T1000 (cell line): ENCODE measurements around the gene TNNI3K.

Experiments used
- DNase-seq: peaks from one replicate; lab custom pipeline; 2025; ENCODE audit warnings: mixed read lengths; lab: John Stamatoyannopoulos, UW

TNNI3K gene

DNA sequence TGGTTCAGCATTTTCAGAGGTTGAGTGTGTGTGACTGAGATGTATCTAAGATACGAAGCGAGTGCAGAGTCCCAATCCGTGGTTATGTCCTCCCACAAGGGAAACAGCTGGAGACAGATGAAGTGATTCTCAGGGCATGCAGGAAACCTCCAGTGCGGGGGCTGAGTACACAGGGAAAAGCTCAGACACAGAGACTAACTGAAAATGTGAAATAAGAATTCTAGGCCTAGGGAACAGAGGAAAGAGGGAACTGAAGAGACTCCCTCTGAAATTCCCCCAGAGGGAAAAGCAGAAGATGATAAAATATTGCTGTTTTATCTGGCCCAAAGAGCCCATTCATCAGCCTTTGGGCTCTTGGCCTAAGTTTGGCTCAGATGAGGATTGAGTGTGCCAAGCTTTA, 160.4 kb downstream of the TNNI3K start:
- DNase-seq: no peak

DNA sequence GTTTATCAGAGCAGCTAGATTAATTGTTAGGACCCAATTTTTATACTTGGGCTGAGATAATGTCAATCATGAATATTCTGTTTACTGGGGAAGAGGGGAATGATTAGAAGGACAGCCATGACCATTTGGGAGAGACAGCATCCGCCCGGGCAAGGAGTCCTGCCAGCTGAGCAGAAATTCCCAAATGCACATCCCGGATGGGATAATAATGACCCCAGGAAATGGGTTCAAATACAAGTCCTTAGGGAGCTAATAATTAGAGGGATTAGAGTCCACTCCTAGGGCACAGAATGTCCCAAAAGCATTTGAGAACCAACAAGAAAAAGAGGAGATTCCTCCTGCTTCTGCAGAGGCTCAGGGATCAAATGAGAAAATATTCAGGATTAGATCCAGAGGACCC, 161.3 kb downstream of the TNNI3K start:
- no peak for DNase-seq

DNA sequence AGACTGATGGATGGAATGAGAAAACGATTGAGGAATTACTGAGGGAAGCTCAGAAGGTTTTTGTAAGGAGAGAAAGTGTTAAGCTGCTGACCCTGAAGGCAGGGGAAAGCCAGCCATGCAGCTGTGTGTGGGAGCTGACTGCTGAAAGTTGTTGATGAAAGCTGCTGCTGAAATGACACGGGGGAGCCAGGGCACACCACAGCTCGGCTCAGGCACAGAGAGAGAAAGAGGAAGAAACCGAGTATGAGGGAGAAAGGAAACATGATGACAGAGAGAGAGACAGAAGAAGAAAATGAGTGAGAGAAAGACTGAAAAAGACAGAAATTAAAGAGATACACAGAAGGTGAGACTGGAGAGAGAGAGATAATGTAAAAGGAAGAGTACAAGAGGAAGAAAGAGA, 161.7 kb downstream of the TNNI3K start:
- DNase-seq: no peak

DNA sequence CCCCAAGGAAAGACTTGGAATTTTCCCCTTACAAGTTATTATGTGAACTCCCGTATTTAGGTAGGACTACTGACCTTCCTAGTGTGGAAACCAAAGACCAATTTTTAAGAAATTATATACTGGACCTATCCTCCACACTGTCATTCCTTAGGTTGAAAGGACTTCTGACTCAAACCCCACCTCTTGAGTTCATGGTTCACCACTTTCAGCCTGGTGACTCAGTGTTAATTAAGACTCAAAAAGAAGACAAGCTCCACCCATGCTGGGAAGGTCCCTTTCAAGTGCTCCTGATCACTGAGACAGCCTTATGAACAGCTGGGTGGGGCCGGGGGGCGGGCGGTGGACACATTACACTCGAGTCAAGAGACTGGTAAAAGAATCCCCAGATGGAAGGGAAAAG, 164.1 kb downstream of the TNNI3K start:
- no peak for DNase-seq

DNA sequence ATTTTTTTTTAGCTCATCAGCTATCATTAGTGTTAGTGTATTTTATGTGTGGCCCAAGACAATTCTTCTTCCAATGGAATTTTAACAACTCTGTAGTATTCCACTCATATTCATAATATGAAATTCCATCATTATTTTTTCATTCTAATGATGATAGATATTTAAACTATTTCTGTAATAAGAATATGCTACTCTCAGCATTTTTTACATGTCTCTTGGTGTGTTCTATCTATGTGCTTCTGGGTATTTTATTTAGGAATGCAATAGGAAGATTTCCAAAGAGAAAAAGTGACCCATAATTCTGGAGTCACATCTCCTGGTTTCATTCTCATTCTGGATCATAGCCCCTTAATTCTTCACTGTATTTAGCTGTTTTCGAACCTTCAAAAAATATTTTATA, 167.7 kb downstream of the TNNI3K start:
- DNase-seq: no peak

DNA sequence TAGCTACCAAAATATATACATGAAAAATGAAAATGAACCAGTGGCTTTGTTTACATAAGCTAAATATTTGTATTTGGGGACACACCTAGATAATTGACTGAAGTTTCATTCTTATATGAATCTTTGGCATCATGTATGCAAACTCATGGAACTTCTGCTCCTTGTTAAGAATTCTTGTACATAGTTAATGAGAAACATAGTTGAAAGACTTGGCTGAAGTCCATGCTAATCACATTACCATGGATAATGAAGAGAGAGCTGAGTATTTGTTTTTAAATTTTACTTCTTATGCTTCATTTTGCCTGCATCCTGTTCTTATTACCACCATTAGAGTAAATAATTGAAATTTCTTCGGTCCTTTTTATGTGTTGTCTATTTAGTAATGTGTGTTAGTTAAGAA, 168.4 kb downstream of the TNNI3K start:
- DNase-seq: no peak

DNA sequence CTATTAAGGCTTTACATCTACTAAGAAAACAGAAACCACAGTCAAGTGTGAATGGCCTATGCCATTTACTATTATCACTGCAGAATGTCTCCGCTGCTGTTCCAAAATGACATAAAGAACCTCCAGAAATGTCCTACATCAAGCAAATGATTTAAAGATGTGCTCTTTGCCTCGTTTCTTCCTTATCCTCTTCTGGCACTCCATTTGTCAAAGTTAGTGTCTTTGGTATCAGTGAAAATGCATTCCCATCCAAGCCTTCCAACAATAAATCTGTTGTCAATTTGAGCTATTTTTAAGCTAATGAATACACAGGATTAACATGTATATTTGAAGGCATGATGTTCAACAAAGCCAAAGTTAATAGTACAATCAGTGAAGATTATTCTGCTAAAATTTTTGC, 171.6 kb downstream of the TNNI3K start:
- DNase-seq: no peak

DNA sequence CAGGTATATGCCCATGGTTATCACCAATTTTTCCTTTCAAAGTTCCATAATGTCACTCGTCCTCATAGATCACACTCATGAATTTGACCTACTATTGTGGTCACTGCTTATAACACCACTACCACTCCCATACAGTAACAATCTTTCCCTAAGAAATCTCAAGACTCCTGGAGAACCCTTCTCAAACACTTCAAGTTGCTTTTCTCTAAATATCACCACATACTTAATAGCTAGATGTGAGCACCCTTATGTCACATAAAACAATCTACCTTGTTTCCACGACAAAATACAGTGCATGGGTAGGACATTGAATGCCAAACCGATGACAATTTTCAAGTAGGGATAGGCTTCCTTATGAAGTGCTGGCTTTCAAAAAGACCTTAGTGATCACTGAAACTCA, 172.7 kb downstream of the TNNI3K start:
- no peak for DNase-seq

DNA sequence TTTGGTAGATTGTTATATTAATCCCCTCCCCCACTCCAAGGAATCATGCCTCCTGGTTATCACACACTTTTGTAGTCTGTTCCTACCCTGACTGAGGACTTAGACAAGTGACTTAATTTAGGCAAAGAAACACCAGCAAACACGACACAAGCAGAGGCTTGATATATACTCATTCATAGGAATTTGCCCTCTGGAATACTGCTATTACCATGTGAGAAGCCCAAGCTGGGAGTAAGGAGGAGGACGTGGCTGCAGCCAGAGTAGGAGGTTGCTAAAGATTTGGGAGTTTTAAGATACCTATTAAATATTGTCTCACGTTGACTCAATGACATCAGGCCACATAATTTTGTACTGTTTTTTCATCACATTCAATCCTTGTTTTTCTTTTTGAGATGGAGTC, 177.1 kb downstream of the TNNI3K start:
- no peak for DNase-seq

DNA sequence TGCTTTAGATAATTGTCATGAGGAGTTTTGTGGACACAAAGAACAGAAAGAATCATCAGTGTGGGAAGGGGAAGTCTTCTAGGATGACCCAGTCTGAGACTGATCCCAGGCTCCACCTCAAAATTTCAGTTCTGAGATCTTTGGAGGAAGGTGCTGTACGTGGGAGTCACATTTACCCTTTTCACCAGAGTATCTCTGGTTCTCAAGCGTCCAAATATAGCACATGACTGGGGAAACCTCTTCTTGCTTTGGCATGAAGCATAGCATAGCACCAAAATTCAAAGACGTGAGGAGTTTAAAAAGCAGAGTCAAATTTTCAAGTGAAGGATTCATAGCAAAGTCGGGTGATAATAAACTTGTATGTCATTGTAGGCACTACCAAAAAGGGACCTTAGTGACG, 180.7 kb downstream of the TNNI3K start:
- no peak for DNase-seq

DNA sequence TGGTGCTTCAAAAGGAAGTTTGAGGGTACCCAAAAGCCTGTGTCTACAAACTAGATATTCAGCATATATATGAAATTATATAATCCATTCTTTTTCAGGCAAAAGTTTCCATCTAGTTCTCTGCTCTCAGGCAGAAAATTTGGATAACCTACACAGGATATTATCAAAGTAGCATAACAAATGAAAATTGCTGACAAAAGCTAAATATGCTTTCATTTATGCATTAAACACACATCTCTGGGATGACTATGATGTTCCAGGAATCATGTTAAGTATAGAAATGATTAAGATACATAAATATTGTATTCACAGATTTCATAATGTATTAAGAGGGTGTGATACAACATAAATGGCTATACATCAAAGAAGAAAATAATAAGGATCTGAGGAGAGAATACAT, 184.4 kb downstream of the TNNI3K start:
- DNase-seq: no peak

DNA sequence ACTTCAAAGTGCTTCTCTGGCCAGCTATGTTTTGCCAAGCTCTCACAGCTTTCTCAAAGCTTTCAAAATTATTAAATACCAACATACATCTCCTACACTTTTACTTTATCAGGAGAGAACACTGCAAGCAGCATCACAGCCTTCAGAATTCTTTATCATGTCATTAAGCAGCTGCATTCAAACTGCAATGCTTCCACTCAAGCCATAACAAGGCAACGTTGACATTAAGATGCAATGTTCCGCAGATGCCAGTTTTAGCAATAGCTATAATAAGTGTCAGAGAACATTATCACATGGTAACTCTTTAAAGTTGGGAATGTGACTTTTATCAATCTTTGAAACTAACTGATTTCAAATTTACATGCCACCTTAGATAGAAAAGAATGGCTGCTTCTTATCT, 185.3 kb downstream of the TNNI3K start:
- no peak for DNase-seq

DNA sequence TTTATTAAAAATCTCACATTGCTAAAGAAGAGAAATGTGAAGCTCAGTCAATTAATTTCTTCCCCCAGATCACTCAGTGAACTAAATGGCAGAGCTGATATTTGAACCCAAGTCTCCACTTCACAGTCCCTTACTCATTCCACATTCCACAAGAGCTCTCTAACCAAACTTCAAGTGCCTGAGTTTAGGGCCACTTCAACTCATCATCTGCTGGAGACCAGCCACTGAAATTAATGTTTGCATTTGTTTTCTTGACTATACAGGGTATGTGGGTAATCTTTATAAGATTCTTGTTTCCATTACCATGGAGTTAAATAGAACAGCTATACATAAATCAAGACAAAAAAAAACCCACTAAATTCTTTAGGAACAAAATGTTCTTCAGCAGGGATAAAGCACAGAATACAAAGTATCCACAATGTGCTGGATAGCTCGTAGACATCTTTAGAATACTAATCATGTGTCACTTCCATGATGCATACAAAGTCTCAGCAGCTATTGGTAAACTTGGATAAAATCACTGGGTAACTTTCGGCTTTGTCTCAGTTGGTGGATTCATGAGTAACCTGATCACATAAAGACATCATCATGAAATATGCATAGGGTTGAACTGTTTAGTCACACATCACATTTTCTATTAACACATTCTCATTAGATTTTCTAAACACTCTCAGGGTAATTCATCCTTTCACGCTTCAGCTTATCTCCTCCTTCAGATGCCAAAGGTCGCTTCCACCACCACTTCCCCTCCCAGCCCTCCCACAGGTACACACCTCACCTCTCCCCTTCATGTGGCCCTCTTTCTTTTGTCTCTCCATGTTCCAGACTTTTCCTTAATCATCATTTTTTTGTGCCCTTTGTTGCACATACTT, 187.5 kb downstream of the TNNI3K start:
- DNase-seq: no peak

DNA sequence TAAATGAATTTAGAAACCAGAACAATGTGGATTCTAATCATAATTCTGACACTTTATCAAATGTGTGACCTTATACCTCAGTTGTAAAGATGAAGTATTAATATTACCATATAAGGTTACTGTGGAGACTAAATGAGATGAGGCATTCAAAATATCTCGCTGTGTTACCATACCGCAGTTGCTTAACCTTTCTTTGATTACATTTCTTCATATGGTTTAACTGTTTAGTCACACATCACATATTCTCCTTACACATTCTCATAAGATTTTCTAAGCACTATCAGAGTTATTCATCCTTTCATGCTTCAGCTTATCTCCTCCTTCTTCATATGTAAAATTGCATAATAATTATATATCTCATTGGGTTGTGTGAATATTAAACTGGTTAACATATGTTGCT, 188.3 kb downstream of the TNNI3K start:
- DNase-seq: no peak

DNA sequence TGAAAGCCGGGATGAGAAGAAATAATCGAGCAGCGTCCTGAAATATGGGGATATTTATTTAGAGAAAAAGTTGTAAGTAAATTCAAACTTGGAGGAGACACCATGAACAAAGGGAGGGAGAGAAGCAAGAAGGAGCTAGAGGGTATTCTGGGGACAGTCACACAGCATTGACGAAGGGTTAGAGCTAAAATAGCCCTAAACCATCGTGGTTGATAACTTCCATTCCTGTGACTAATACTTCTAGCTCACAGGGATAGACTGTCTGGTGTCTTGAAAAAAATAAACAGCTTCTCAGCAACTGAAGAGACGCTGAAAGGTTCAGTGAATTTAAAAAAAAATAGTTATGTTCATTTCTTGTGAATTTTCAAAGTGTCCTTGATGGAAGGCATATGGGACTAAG, 190.5 kb downstream of the TNNI3K start:
- no peak for DNase-seq

DNA sequence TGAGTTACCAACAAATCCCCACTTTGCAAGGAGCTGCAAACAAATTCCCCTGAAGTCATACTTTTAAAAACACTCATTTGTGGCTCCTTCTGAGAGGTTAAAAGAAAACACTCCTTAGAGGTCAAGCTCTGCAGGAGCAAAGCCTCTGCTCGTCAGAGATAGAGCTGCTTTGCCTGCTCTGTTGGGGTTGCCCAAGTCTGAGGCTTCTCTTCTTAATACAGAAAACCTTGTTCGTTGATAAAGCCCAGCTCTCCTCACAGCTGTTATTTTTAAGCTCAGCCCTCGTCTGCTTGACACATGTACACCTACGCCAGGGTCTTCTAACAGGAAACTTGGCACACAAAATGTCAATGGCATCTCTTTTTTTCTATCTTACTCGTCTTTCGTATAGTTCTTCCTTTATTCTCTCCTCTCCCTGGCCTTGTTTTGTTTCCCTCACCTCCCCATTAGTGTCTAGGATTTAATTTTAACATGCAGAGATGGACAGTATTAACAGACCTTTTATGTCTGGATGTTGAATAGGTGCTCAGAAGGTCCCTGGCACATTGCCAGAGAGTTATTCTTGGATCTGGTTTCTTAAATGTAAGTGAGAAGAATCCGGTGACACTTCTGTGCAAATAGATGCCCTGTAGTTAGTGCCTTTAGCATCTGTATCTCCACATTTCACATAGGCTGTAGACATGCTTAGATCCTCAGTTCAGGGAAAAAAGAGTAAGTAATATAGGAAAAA, 191.2 kb downstream of the TNNI3K start:
- no peak for DNase-seq

DNA sequence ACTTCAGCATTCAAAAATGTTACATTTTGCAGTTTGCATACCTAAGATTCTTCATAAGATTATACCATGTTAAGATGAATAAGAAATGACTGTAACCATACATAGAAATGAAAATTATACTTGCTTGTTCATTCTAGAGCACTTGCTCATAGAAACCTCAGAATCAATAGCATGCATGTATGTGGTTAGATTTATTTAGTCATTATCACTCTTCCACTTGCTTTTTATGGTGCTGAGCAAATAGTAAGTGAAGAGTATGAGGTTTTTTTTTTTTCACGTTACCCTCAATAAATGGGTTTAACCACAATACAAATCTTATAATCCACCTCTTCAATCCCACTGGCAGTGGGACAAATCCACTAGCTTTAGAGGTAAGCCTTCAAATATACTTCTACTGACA, 192.5 kb downstream of the TNNI3K start:
- DNase-seq: no peak

DNA sequence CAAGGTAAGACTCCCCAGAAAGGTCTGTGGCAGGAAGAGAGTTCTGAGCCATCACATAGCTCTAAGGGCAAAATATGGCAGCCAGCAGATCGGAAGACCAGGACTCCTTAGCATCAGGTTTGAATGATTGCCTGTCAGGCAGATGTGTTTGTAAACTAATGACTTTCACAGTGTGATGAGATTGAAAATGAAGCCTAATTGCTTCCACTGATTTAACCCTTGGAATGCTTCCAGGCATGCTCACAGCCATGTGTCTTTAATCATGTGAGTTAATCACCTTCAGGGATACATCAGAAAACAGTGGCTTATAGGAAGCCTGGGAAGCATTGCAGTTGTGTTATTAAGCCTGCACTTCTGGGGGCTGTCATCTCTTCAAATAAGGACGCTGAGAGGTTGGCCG, 194.4 kb downstream of the TNNI3K start:
- DNase-seq: no peak

DNA sequence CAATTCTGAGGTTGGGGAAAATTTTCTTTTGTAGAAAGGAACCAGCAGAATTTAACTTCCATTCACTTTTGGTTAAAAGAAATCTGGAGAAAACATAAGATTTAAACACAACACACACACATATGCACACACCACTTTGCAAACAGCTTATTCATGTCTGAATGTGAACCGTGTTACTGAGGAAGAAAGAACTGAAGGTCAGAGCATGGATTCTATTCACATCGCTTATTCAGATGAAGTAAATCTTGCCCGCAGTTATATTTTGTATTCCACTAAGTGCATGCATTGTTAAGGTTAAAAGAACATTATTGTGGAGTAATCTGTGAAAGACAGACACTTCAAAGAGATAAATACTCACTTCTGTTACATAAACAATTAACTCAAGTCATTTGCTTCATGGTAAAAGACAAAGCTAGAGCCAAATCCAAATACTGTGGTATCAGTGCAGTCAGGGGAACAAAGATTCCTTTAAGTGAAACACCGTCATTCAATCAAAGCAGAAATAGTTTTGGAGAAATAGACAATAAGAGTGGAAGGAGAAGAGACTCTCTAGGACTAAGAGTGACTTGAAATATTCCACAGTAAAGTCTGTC, 195.3 kb downstream of the TNNI3K start:
- no peak for DNase-seq

DNA sequence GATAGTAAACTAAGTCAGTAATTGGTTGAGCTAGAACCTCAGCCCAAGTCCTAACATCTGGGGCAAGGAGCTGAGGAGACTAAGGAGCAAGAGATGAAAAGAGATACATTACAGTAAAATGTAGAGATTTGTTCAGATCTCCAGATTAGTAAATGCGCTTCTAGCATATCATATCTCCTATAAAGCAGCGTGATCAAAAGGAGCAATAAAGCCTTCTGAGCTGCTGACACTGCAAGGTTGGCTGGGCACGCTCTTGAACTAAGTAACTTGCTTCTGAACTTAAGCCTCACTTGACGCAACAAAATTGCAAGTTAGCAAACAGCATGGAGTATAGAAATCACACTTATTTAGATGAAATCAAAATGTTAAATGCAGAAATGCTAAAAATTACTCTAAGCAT, 196.3 kb downstream of the TNNI3K start:
- DNase-seq: no peak

DNA sequence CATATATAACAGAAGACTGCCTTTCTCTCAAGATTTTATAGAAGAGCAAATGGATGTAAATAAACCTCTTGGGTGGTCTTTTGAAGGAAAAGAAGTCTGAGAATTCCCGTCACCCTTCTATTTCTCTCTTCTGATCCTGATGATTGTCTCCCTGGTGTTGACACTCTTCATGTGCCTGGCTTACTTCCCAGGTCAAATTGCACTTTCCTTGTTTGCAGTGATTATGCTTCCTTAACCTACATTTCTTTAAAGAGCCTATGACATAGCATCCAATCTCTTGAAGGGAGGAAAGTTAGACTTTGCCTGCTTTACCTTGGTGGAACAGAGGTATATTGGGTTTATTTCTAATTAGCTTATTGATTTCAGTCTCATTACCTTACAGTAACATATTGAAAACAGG, 197.1 kb downstream of the TNNI3K start:
- DNase-seq: no peak

DNA sequence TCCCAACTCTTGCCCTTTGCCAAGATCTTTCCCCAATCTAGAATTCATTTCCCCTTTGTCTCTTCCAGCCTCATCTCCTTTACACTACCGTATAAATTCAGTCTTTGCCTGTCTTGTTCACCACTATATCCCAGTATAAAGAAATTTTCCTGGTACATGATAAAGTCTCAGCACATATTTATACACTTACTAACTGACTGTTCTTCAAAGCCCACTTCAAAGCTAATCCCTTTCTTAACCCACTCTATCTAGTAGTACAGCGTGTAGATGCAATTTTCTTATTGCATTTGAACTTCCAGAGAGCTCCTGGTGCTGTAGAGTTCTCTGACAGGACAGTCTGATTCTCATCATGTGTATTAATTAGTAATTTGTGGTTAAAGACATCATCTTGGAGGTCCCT, 199.1 kb downstream of the TNNI3K start:
- DNase-seq: no peak

DNA sequence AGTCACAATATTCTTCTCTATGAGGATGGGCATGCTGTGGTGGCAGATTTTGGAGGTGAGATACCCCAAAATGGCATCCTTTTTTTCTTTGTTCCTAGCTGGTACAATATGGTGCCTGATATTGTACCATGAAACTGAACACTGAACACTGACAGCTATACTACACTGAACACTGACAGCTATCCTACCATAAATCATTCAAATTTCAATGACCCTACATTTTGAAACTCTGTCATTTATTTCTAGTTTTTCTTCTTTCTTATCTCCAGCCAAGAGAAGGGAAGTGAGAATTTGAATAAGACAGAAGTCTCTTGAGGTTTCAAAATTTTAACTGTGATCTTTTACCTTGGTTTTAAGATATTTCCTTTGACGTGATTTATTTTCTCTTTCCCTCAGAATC, 200.9 kb downstream of the TNNI3K start:
- DNase-seq: no peak
